Prostate gland (tissue), 2 donors: Measurements from ENCODE around the gene CPSF7. TPM values are rescaled to one million over a fixed set of nuclear protein-coding genes. Genes with fewer than 3 reads are reported as not detected.
A peak's percentile ranks its signal among the peaks of the same experiment; 100 is the strongest.

Experiments
- DNase-seq: peaks from one replicate; pipeline ENCODE4 v3.0.0-alpha.2; 2019; ENCODE audit warnings: low spot score
- H3K27ac ChIP-seq, 2 donors: fragments of 200-600 bp; sonication (generic); 2 replicates each; pipeline ENCODE4 v1.5.1; 2017 to 2019
- H3K27me3 ChIP-seq: fragments of 200-600 bp; sonication (generic); replicated peaks from 2 replicates; pipeline ENCODE4 v1.5.1; 2019; ENCODE audit not compliant: insufficient read depth
- H3K36me3 ChIP-seq, 2 donors: fragments of 200-600 bp; sonication (generic); 1 replicate in 1 of 2; 2 replicates in 1 of 2; pipeline versions ENCODE4 v1.5.1 to v1.8.1; 2017 to 2019
- H3K4me1 ChIP-seq: fragments of 200-600 bp; sonication (generic); replicated peaks from 2 replicates; pipeline ENCODE4 v1.5.1; 2019
- H3K4me3 ChIP-seq, 2 donors: fragments of 200-600 bp; sonication (generic); 2 replicates each; pipeline ENCODE4 v1.5.1; 2017 to 2019
- H3K9me3 ChIP-seq: fragments of 200-600 bp; sonication (generic); 2 replicates; pipeline ENCODE4 v1.5.1; 2017
- CTCF ChIP-seq, 4 experiments: fragments of 200-600 bp in 2 of 4; fragments of 450-650 bp in 2 of 4; sonication (generic) in 2 of 4; IDR thresholded peaks; 1 replicate in 3 of 4; 2 replicates in 1 of 4; pipeline ENCODE4 v1.5.1; 2016 to 2019; ENCODE audit warnings: antibody characterized with exemption in 4 of 4, mild to moderate bottlenecking in 2 of 4, moderate library complexity in 2 of 4
- POLR2A ChIP-seq: fragments of 450-650 bp; IDR thresholded peaks from one replicate; pipeline ENCODE4 v1.6.1; 2016; ENCODE audit warnings: antibody characterized with exemption, mild to moderate bottlenecking
- POLR2AphosphoS5 ChIP-seq: sonication (generic); formaldehyde crosslinking; IDR thresholded peaks from one replicate; pipeline ENCODE4 v1.6.1; 2017; ENCODE audit warnings: antibody characterized with exemption
- WGBS: methylation state at CpG from one replicate; pipeline ENCODE4 v1.1.5; 2018; 5-methylcytosine and 5-hydroxymethylcytosine counted together
- intact Hi-C: fragments of 100-400 bp; cut with DNase I; formaldehyde crosslinking; loops from one replicate; pipeline ENCODE4 v1.14.2; 2022
- total RNA-seq, 2 donors: library from RNA; depleted of rRNA; stranded (reverse); fragments of >200 nt; gene quantifications; one replicate each; pipeline ENCODE4 v1.1.0, GENCODE V29; 2016

The CPSF7 gene
- total RNA-seq, 2 donors from 2014 or later = 44.7 to 66.8 TPM

GRCh38 chr11:61448552-61448927 lies 18.8 kb upstream of the CPSF7 start:
- TF ChIP-seq POLR2A = no peak
- no peak for TF ChIP-seq CTCF (IDR thresholded peaks at IDR 0.05)
- TF ChIP-seq POLR2AphosphoS5 = no peak
- intact Hi-C loops = loop anchor here (5.0 kb wide), 1 partner anchor 69 kb away; no protein-coding TSS in a partner anchor
- no peak overlapping the region for H3K4me3 ChIP-seq
- no peaks in the 10 kb centered on the region for H3K27me3 ChIP-seq
- H3K4me1 ChIP-seq = no peaks in the 10 kb centered on the region
- H3K36me3 ChIP-seq = peaks cover 0 to 3% of the 10 kb centered on the region in 2 donors
- DNase-seq = no peak
- no peaks in the 10 kb centered on the region for H3K9me3 ChIP-seq
- H3K27ac ChIP-seq = no peak overlapping the region
- WGBS = 69% methylated on average over 7 of the region's 7 CpGs

- TF ChIP-seq POLR2AphosphoS5 (no peak), CTCF (IDR thresholded peaks at IDR 0.05) (no peak), POLR2A (no peak)
- DNase-seq = no peak
- no peaks in the 10 kb centered on the region for H3K27me3 ChIP-seq
- H3K27ac ChIP-seq = no peak overlapping the region
- no peaks in the 10 kb centered on the region for H3K9me3 ChIP-seq
- intact Hi-C loops = loop anchor here (5.0 kb wide), 1 partner anchor 69 kb away; no protein-coding TSS in a partner anchor
- H3K4me1 ChIP-seq = no peaks in the 10 kb centered on the region
- 78% methylated on average over 12 of the region's 12 CpGs for WGBS
- H3K4me3 ChIP-seq = no peak overlapping the region
- H3K36me3 ChIP-seq = peaks cover 0 to 3% of the 10 kb centered on the region in 2 donors
These were observed 18.1 kb upstream of the CPSF7 start for GRCh38 chr11:61447601-61448551.

GRCh38 chr11:61446211-61446651 lies 16.5 kb upstream of the CPSF7 start:
- H3K4me3 ChIP-seq = no peak overlapping the region
- peaks cover 0 to 3% of the 10 kb centered on the region in 2 donors for H3K36me3 ChIP-seq
- H3K9me3 ChIP-seq = no peaks in the 10 kb centered on the region
- DNase-seq = peak; percentile 82
- peak overlapping the region; percentile 42 to 48 for H3K27ac ChIP-seq
- TF ChIP-seq POLR2AphosphoS5 = peak; percentile 74
- peak; percentile 18 to 86 (median 76) for TF ChIP-seq CTCF (IDR thresholded peaks at IDR 0.05)
- TF ChIP-seq POLR2A = no peak
- no peaks in the 10 kb centered on the region for H3K27me3 ChIP-seq
- no peaks in the 10 kb centered on the region for H3K4me1 ChIP-seq
- intact Hi-C loops = loop anchor here (5.0 kb wide), 1 partner anchor 71 kb away; no protein-coding TSS in a partner anchor
- 8% methylated on average over 7 of the region's 7 CpGs for WGBS

- intact Hi-C loops = loop anchor here (5.0 kb wide), 1 partner anchor 72 kb away; no protein-coding TSS in a partner anchor
- no peak overlapping the region for H3K27ac ChIP-seq
- peaks cover 0 to 3% of the 10 kb centered on the region in 2 donors for H3K36me3 ChIP-seq
- H3K4me1 ChIP-seq = no peaks in the 10 kb centered on the region
- DNase-seq = no peak
- no peaks in the 10 kb centered on the region for H3K27me3 ChIP-seq
- peak; percentile 17 for TF ChIP-seq POLR2AphosphoS5
- TF ChIP-seq POLR2A = no peak
- H3K9me3 ChIP-seq = no peaks in the 10 kb centered on the region
- no peak overlapping the region for H3K4me3 ChIP-seq
- 55% methylated on average over 4 of the region's 4 CpGs for WGBS
These were observed 15.7 kb upstream of the CPSF7 start for GRCh38 chr11:61445516-61445915.

- Histone ChIP-seq H3K4me1 (no peaks in the 10 kb centered on the region), H3K36me3 (peaks cover 5 to 8% of the 10 kb centered on the region in 2 donors), H3K9me3 (no peaks in the 10 kb centered on the region), H3K4me3 (no peak overlapping the region), H3K27me3 (no peaks in the 10 kb centered on the region), H3K27ac (no peak overlapping the region)
- 90% methylated on average over 6 of the region's 6 CpGs for WGBS
- no peak for DNase-seq
- TF ChIP-seq POLR2A (no peak), CTCF (IDR thresholded peaks at IDR 0.05) (no peak), POLR2AphosphoS5 (no peak)
- intact Hi-C loops = no loop called here
These were observed 12.8 kb upstream of the CPSF7 start for GRCh38 chr11:61442616-61443015.
